ENCODE results near the gene PATE1. TPM values are rescaled to one million over a fixed set of nuclear protein-coding genes. Genes with fewer than 3 reads are reported as not detected.
"Not testable (repeated sequence)": the region's sequence is repeated elsewhere in the genome, so short reads cannot be mapped to it uniquely, and the experiment has no call there.

Gene PATE1
- total RNA-seq = not detected

DNA sequence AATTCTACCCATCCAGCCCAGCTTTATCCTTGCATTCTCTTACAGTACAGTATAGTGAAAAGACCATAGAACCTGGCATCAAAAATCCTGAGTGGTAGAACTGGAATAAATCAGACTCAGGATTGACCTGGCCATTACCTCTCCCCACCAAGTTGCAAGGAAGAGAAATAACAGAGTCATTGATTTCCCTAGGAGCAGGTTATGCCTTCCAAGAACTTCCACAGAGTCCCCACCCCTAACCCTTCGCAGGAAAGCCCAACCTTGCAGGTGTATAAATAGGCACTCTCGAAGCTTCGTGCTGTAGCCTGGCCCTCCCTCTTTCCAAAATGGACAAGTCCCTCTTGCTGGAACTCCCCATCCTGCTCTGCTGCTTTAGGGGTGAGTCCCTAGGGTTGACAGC, at the start of gene PATE1:
PATE1 (plus strand) TSS at position 301 of the 400 bp plus-strand sequence; CDS start at position 327, 26 bp downstream.
- no peak for ATAC-seq
- intact Hi-C loops (cut with DNase I) = no loop called here
- no peak for DNase-seq (ENCODE audit: low spot score)

GRCh38 chr11:125701018-125701610, 45.0 kb upstream of the PATE1 start:
- DNase-seq (ENCODE audit: low spot score) (no peak), ATAC-seq (no peak)
- intact Hi-C loops (cut with DNase I) = no loop called here

DNA sequence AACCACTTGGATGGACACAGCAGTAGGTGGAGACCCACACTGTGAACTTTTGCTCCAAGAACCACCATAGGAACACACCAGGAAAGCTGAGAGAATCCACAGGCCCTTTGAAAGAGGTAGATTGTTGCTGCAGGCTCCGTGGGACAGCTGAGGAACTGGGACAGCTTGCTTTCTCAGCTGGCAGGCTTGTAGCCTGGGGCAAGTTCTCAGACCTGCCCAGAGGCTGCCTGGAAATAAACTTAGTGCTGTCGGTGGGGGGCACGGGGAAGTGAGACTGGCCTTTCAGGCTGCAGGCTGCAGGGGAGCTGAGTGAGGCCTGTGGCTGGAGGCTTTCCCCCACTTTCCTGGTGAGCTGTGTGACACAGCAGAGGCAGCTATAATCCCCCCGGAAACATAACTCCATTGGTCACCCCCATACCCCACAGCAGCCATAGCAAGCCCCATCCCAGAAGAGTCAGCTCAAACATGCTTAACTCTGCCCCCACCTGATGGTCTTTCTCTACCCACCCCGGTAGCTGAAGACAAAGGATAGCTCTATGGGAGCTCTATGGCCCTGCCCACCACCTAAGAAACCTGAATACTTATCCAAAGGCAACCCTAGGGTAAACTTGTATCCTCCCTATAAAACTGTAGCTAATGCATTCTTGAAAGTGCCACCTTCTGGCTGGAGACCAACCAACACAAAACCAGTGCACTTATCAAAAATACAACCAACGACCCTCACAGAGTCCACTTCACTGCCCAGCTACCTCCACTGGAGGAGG, 44.0 kb upstream of the PATE1 start:
- ATAC-seq (no peak), DNase-seq (ENCODE audit: low spot score) (no peak)
- intact Hi-C loops (cut with DNase I) = no loop called here

GRCh38 chr11:125704686-125705085, 41.4 kb upstream of the PATE1 start:
- intact Hi-C loops (cut with DNase I) = not testable (repeated sequence)

GRCh38 chr11:125720781-125721180, 25.3 kb upstream of the PATE1 start:
- intact Hi-C loops (cut with DNase I) = no loop called here

More at GRCh38 chr11:125704686-125705085, 41.4 kb upstream of the PATE1 start:
- DNase-seq (ENCODE audit: low spot score); ATAC-seq: not testable (repeated sequence)

DNA sequence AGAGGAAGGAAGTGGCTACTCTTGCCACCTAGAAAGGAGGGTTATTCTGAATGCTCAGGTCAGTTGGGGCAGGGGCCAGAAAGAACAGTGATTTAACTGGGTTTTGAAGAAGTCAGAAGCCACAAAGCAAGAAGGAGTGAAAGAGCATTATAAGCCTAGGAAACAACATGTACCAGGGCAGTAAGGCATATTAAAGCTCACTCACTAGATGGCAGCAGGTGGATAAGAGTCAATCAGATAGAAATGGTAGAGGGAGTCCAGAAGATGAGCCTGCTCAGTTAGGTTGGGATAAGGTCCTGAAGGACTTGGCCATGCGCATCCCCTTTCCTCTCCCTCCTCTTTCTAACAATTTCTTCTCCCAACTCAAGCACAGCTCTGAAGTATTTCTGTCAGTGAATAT, 22.0 kb upstream of the PATE1 start:
- no peak for DNase-seq (ENCODE audit: low spot score)
- intact Hi-C loops (cut with DNase I) = no loop called here

More at GRCh38 chr11:125720781-125721180, 25.3 kb upstream of the PATE1 start:
- DNase-seq (ENCODE audit: low spot score) (no peak), ATAC-seq (no peak)

GRCh38 chr11:125728969-125729368, 17.1 kb upstream of the PATE1 start:
- intact Hi-C loops (cut with DNase I) = no loop called here
- ATAC-seq = no peak
- DNase-seq (ENCODE audit: low spot score) = no peak

More for the DNA sequence above, 22.0 kb upstream of the PATE1 start:
- no peak for ATAC-seq

- intact Hi-C loops (cut with DNase I) = no loop called here
- DNase-seq (ENCODE audit: low spot score) (no peak), ATAC-seq (no peak)
Measured at GRCh38 chr11:125740617-125741016, 5.5 kb upstream of the PATE1 start.

GRCh38 chr11:125743681-125744080, 2.4 kb upstream of the PATE1 start:
- no peak for DNase-seq (ENCODE audit: low spot score)
- ATAC-seq = no peak
- intact Hi-C loops (cut with DNase I) = no loop called here

DNA sequence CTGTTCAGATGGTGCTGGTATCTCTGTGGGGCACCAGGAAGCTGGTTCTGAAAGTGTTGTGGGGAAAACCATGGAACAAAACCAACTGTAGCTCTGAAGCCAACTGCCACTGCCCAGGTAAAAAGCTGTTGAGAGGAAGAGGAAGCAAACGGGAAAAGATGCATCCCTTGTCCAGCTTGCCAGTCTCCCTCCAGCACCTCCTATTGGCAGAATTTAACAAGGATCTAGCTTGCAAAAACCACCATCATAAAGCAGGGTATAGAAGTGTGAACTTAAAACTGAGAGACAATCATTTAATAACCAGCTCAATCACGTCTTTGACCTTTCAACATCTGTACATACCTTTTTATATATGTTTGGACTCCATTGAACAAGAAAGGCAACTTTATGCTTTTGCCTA, 4.5 kb downstream of the PATE1 start:
- no peak for ATAC-seq
- DNase-seq (ENCODE audit: low spot score) = no peak
- intact Hi-C loops (cut with DNase I) = no loop called here

DNA sequence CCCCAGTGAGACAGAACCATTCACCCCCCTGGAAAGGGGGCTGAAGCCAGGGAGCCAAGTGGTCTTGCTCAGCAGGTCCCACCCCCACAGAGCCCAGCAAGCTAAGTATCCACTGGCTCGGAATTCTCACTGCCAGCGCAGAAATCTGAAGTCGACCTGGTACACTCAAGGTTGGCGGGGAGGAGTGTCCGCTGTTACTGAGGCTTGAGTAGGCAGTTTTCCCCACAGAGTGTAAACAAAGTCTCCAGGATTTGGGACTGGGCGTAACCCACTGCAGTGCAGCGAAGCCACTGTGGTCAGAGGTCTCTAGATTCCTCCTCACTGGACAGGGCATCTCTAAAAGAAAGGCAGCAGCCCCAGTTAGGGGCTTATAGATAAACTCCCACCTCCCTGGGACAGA, 10.0 kb downstream of the PATE1 start:
- DNase-seq (ENCODE audit: low spot score) (no peak), ATAC-seq (no peak)
- intact Hi-C loops (cut with DNase I) = no loop called here

DNA sequence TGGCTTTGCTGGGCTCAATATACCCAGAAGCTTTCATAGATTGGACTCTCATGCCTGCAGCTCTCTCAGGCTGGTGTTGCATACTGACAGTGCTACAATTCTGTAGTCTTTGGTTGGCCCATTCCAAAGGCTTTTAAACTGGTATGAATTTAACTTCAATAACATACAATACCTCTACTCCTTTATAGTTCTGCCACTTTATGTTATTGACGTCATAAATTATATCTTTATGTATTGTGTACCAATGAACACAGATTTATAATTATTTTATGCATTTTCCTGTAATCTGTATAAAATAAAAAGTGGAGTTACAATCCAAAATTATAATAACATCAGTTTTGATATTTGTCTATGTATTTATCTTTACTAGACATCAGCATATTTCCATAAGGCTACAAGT, 16.4 kb downstream of the PATE1 start:
- ATAC-seq (no peak), DNase-seq (ENCODE audit: low spot score) (no peak)
- intact Hi-C loops (cut with DNase I) = no loop called here

DNA sequence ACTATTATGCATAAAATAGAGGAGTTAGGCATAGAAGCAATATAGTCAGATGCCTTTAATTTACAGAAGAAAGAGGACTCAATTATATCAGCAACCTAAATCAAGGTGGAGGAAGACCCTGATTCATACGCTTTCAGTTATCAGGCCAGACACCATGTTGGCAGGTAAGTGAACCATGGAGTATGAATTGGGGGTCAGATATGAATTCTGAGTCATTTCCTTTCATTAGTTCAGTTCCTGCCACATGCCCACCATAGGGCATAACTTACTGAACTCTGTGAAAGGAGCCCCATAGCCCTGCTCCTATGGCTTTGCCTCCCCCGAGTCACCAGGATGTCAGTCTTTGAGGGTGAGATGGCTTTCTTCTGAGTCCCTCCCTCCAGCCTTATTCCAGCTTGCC, 17.4 kb downstream of the PATE1 start:
- DNase-seq (ENCODE audit: low spot score) (no peak), ATAC-seq (no peak)
- intact Hi-C loops (cut with DNase I) = no loop called here

GRCh38 chr11:125766251-125766650, 20.2 kb downstream of the PATE1 start:
- intact Hi-C loops (cut with DNase I) = no loop called here
- ATAC-seq (no peak), DNase-seq (ENCODE audit: low spot score) (no peak)

DNA sequence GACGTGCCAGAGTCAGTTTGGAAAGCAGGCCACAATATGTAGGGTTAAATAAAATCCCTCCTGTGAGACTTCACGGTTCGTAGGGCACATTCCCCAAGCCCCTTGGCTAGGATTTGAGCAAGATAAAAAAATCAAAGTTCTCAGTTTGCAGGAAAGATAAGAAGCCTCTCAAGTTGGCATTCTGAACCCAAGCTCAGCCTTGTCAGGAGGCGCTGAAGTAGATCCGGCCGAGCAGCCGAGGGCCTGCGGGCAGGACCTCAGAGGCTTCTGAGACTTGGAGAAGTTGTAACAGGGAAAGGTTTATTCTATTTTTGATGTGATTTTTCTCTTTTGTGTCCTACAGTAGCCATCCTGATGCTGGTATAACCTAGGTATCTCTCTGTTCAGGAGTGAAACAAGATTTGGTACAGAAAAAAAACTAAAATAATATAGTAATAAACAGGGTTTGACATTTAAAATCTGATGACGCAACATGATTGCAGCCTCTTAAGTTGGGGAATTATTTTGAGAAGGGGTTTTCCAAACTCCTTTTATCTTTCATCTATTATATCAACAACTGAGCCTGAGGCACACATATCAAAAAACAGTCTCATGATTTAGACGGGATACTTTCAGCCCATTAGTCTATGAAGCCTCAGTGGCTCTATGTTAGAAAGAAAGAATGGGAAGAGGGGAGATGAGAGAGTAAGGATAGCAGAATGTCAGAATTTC, 22.4 kb downstream of the PATE1 start:
- ATAC-seq (no peak), DNase-seq (ENCODE audit: low spot score) (no peak)
- intact Hi-C loops (cut with DNase I) = no loop called here

GRCh38 chr11:125770583-125770982, 24.5 kb downstream of the PATE1 start:
- DNase-seq (ENCODE audit: low spot score) = no peak
- ATAC-seq = no peak

GRCh38 chr11:125772834-125773505, 26.9 kb downstream of the PATE1 start:
- ATAC-seq = no peak
- no peak for DNase-seq (ENCODE audit: low spot score)
- intact Hi-C loops (cut with DNase I) = no loop called here

More at GRCh38 chr11:125770583-125770982, 24.5 kb downstream of the PATE1 start:
- intact Hi-C loops (cut with DNase I) = no loop called here

DNA sequence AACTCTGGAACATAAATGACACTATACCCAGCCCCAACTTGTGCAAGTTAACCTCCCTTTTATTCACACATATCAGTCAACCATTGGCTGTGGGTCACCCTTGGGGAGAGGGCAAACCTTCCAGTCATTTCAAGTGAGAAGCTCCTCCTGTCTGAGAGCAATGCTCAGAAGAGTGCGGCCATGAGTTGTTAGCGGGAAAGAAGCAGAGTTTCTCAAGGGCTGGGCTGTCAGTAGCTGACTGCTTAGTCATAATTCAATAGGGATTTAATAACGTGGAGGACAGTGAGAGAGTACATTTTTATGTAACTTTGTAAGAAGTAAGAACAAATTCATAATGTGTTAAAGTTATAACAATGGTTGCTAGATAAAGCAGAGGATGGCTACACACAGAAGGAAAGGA, 27.4 kb downstream of the PATE1 start:
- intact Hi-C loops (cut with DNase I) = no loop called here
- DNase-seq (ENCODE audit: low spot score) (no peak), ATAC-seq (no peak)

DNA sequence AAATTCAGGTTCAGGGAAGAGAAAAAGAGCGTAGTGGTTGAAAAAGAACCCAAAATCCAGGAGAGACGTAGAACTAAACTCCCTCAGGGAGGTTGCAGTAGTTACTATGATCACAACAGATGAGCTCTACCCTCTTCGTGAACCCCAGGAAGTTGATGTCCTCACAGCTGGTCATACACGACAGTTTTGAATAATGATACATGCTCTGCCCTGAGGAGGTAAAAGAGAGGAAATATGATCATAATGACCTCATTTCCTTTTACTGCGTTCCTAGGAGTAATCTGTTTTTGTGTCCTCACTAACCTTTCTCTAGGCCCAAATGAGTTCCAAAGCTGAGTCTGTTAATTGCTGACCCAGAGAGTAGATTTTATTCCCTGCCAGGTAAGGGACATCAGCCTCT, 31.2 kb downstream of the PATE1 start:
- DNase-seq (ENCODE audit: low spot score) = no peak
- no peak for ATAC-seq
- intact Hi-C loops (cut with DNase I) = no loop called here

- ATAC-seq (no peak), DNase-seq (ENCODE audit: low spot score) (no peak)
- intact Hi-C loops (cut with DNase I) = no loop called here
Measured at GRCh38 chr11:125778728-125779127, 32.6 kb downstream of the PATE1 start, which contains the start of gene PATE2. PATE2 (minus strand) TSS chr11:125778828; CDS start chr11:125778773, 55 bp downstream.
